Measurements from ENCODE around the gene PPFIA2.

DNA sequence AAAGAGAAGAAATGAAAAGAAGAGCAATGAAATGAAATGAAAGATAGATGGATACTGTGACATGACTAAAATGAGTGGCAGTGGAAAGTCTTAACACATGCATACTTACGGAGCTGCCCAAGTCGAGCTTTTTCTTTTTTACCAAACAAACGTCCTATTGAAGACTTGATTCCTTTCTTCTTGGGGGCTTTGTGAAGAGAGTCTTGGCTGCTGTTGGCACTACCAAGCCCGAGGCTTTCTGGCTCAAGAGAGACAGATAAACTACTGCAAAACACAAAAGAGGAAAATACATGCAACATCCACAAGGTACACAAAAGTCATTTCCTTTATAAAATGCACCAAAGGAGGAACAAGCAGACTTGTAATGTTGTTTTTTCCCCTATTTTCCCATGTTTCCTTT lies 420.1 kb downstream of the PPFIA2 start:
- TF ChIP-seq, protein P1, sequence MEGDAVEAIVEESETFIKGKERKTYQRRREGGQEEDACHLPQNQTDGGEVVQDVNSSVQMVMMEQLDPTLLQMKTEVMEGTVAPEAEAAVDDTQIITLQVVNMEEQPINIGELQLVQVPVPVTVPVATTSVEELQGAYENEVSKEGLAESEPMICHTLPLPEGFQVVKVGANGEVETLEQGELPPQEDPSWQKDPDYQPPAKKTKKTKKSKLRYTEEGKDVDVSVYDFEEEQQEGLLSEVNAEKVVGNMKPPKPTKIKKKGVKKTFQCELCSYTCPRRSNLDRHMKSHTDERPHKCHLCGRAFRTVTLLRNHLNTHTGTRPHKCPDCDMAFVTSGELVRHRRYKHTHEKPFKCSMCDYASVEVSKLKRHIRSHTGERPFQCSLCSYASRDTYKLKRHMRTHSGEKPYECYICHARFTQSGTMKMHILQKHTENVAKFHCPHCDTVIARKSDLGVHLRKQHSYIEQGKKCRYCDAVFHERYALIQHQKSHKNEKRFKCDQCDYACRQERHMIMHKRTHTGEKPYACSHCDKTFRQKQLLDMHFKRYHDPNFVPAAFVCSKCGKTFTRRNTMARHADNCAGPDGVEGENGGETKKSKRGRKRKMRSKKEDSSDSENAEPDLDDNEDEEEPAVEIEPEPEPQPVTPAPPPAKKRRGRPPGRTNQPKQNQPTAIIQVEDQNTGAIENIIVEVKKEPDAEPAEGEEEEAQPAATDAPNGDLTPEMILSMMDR (conservative IDR thresholded peaks at IDR 0.05; ENCODE audit: low read depth, low read length) = no peak
- TF ChIP-seq EZH2 (IDR thresholded peaks at IDR 0.05; ENCODE audit: low read length, unreplicated experiment) = no peak
- no peak for TF ChIP-seq EZH2phosphoT487 (IDR thresholded peaks at IDR 0.05; ENCODE audit: borderline replicate concordance, low read length)

All from PC-3 (cell line).